ENCODE data around the gene ALDH8A1.
"Not testable (repeated sequence)": the region's sequence is repeated elsewhere in the genome, so short reads cannot be mapped to it uniquely, and the experiment has no call there.

ALDH8A1 gene

DNA sequence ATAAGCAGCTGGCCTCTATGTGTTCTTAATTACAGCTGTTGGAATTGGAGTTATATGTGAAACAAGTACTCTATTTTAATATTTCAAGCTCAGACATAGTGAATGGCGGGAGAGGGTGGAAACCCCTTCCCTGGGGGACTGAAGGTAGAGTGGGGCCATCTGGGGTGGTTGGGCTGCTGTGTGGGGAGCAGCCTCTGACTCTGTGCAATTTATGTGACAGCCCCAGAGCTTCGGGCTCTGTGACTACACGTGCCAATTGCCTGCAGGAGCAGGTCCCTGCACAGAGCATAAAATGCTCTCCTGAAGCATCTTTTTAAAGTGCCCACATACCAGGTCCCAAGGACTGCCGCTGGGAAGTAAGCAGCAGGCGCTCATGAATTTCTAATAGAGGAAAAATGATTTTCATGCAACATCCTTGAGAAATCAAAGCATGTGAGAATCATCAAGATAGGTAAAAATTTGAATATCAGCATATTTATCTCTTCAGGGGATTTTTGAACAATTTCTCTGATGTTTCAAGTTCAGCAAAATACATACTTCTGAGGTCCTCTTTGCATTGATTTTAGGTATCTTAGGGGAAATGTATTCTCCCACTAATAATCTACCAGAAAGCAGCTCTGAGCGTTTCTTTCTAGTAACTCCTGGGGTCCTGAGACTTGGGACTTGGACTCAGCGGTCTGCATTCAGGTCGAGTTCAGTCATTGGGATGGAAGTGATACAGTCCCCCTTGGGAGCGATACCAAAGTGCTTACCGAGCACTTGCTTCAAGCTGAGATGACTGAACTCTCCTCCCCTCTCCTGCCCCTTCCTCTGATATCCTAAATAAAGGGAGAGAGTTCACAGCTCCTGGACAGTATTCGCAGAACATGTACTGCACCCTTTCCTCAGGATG, 40.0 kb downstream of the ALDH8A1 start:
- DNase-seq: peak; percentile 64

DNA sequence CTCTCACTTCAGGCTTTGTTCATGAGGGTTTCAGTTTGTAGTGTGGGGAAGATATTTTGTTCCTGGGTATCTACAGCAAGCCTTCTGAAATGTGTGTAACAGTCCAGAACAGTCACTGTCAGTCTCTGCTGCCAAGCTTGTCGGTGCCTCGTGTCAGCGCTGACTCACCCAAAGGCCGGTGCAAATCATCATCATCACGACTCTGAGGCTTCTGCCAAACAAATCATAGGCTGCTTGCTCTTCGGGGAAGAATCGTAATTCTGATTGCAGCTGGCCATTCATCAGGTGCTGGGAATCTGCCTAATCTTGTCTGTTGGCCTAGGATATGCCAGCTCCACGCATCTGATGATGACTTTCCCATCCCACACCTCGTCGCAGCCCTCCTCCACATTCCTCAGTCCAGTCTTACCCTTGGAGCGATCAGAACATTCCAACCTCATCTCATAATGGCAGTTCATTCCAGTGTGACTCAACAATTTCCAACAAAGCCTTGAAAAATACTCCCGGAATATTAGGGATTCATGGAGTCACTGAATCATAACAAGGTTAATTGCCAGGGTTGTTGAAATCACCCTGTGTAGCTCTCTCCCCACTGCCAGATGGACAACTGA, 40.9 kb downstream of the ALDH8A1 start:
- peak; percentile 61 for DNase-seq

- not testable (repeated sequence) for DNase-seq
Observed at GRCh38 chr6:134904731-134905130, 45.2 kb downstream of the ALDH8A1 start.

DNA sequence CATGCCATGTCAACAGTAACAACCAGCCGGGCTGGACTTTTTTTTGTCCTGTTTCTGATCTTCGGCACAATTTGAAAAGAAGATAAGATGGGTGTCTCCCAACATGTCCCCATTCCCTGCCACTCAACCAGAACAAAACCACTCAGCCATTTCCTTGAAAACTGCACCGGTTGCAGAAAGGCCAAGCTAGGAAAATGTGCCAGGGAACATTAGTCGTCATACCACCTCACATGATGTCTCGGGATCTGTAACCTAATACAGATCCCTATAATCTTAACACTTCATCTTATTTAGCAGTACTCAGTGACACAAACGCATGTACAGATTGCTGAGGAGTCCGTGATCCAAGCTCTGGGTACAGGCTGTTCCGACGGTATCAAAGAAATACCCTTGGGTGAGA, 46.5 kb downstream of the ALDH8A1 start:
- DNase-seq: peak; percentile 54

GRCh38 chr6:134902936-134903335, 47.0 kb downstream of the ALDH8A1 start:
- no peak for DNase-seq

DNA sequence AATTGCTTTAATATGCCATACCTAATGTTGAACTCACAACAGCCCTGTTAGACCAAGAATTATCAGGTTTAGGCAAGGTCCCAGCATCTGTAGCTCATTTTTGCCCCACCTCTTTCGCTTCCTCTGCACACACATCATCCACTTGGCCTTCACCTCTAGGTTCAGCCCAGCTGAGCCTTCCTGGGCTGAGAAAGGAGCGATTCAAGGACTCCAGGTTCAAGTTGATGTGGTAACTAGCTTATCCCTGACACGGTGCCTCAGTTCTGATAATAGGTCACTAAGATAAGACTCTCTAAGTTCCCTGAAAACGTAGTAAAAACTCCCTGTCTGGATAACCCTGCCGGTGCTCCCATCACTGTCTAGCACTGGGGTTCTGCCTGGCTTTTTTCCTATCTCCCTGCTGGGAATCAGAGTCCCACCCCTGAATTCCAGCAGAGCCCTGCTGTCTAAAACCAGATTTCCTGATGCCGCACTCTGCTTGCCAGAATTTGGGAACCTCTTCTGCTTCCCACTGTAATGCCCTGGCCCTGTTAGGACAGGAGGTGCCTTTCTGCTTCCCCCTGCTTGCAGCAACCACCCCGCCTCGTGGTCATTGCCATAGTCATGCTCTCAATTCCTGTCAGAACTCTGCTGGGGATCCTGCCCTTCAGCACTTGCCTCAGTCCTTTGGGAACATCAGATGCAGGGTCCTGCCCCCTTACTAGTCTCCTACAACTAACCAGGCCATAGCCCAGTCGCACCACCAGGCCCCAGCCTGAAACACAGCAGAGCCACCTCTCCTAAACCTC, 47.6 kb downstream of the ALDH8A1 start:
- no peak for DNase-seq

GRCh38 chr6:134898575-134898974, 51.3 kb downstream of the ALDH8A1 start:
- no peak for DNase-seq

DNA sequence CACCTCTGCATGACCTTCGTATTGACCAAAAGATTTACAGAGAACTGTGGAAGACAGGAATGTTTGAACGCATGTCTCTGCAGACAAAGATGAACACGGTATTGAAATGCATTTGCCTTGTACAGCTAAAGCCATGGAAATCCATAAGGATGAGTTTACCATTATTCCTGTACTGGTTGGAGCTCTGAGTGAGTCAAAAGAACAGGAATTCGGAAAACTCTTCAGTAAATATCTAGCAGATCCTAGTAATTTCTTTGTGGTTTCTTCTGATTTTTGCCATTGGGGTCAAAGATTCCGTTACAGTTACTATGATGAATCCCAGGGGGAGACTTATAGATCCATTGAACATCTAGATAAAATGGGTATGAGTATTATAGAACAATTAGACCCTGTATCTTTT, 51.7 kb downstream of the ALDH8A1 start:
- DNase-seq: not testable (repeated sequence)

GRCh38 chr6:134896910-134897309, 53.0 kb downstream of the ALDH8A1 start:
- DNase-seq: peak; percentile 99

DNA sequence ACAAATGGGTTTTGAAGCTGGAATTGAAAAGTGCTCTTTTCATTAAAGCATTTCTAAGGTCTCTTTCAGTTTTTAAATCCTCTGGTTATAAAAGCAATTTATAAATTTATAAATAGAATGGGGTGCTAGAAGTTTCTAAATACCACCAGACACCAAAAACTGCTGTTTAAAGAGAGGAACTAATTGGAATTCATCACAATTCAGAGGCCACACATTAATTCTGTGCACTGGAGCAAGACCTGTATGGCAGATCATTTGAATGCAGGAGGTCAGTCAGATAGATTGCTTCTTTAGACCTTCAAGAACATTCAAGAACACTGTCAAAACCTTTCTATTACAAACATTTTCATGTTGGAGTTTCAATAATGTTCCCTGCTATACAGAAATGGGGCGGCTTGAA, 55.1 kb downstream of the ALDH8A1 start:
- no peak for DNase-seq

DNA sequence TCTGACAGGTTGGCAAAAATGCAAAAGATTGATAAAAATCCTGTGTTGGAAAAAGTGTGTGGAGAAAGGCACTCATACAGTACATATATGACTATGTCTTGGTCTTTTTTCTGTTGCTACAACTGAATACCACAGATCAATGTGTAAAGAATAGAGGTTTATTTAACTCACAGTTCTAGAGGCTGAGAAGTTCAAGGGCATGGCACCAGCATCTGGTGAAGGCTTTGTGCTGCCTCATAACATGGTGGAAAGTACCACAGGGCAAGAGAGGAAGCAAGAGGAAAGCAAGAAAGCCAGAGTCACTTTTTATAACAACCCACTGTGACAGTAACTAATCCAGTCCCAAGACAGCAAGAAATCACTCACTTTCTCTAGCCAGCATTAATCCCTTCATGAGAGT, 57.5 kb downstream of the ALDH8A1 start:
- no peak for DNase-seq

GRCh38 chr6:134891633-134892032, 58.3 kb downstream of the ALDH8A1 start:
- DNase-seq: no peak

DNA sequence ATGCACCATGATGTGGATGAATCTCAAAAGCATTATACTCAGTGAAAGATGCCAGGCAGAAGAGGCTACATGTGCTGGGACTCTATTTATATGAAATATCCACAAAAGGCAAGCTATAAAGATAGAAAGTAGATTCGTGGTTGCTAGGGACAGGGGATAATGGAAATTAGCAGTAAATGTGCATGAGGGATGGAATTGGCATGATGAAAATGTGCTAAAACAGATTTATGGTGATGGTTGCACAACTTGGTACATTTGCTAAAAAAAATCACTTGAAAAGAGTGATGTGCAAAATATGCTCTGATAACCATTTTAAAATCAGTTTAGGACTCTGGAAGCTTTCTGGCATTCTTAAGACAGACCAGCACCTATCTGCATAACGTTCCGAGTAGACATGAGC, 61.6 kb downstream of the ALDH8A1 start:
- no peak for DNase-seq

DNA sequence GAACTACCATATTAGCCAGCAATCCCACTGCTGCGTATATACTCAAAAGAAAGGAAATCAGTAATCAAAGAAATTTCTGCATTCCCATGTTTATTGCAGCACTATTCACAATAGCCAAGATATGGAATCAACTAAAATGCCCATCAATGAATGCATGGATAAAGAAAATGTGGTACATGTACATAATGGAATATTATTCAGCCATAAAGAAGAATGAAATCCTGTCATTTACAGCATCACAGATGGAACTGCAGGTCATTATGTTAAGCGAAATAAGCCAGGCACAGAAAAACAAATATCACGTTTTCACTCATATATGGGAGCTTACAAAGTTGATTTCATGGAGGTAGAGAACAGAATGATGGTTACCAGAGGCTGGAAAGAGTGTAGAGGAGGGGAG, 65.1 kb downstream of the ALDH8A1 start:
- no peak for DNase-seq

DNA sequence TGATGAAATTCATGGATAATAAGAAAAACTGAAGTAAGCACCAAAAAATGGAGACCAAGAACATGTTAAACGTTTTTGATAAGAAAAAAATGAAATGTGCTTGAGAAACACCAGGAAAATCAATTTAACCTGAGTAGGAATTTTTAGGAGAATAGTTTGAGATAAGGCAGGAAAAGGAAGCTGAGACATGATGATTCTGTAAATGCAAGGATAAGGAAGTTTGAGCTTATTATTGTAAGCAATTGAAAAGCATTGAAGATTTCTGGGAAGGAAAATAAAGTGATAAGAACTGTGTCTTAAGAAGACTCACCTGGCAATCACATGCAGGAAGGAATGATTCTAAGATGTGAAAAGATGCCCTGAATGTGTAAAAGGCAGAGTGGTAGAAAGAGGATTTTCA, 66.6 kb downstream of the ALDH8A1 start:
- no peak for DNase-seq

- peak; percentile 57 for DNase-seq
Observed at GRCh38 chr6:134882426-134883038, 67.4 kb downstream of the ALDH8A1 start.

- DNase-seq: no peak
Observed at GRCh38 chr6:134880487-134881190, 69.3 kb downstream of the ALDH8A1 start.

DNA sequence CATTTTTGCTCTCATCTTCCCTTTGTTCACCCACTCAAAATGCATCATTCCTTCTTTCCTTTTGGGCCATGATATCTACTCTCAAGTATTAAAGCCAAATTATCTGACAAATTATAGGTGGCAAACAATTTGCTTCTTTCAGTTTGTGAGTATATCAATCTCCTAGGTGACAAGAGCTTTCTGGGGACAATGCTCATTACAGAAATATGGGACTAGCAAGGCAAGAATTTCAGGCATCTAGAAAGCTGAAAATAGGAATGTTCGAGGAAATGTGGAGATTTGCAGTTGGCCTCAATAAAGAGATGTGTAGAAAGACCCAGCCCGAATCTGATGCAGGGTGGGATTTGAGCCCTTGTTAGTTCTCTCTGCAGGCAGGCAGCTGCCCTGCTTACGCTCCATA, 71.8 kb downstream of the ALDH8A1 start:
- no peak for DNase-seq

- peak; percentile 52 for DNase-seq
Observed at GRCh38 chr6:134875367-134875766, 74.5 kb downstream of the ALDH8A1 start.

DNA sequence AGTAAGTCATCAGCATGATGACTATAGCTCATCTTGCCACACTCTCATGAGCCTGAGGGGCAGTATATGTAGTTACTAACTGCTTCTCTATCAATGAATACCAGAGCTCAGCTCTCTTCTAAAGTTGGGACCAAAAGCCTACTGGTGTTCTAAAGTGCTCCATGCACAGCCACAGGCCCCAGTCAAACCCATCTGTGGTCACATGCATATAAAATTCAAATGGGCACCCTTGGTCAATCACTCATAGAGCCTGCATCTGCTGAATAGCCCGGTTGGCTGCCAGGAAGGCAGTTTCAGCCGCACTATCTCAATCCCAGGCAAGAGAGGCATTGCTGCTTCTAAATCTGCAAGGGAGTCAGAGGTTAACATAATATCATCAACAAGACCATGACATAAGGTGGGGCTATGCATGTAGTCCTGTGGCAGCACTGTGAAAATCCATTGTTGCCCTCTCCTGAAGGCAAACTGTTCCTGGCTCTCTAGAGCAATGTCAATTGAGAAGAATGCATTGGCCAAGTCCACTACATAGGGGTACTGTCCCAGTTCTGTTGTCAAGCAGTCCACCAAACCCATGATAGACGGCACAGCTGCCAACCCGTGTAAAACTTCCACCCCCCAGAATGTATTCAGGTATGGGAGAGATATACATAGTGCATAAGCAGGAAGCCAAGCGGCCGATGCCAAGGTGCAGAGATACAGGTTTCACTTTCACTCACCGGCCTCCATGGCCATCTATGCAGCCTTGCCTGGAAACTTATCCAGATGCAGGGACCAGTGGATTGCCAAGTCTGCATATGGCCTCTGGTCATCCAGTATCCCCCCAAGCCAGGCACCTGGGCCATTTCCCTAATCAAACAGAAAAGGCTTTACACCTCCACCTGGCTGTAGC, 76.2 kb downstream of the ALDH8A1 start:
- DNase-seq: no peak

Data from NCI-H69 (cell line).